Stimulated activated CD4-positive, alpha-beta T cell treated with anti-CD3 and anti-CD28 coated beads, TNF-alpha, amount 100 ng/mL, for 24 hours (primary cell): ENCODE data around the gene SNRNP35.
"Not testable (repeated sequence)": the region's sequence is repeated elsewhere in the genome, so short reads cannot be mapped to it uniquely, and the experiment has no call there.

Experiments
- DNase-seq, 3 experiments: peaks; one replicate each; pipeline ENCODE4 v3.0.0-alpha.2; 2020; ENCODE audit warnings: low read depth in 3 of 3

Gene SNRNP35

GRCh38 chr12:123489580-123489979, 31.6 kb downstream of the SNRNP35 start:
- DNase-seq: no peak

- no peak for DNase-seq
Measured at GRCh38 chr12:123490089-123490488, 32.1 kb downstream of the SNRNP35 start.

DNA sequence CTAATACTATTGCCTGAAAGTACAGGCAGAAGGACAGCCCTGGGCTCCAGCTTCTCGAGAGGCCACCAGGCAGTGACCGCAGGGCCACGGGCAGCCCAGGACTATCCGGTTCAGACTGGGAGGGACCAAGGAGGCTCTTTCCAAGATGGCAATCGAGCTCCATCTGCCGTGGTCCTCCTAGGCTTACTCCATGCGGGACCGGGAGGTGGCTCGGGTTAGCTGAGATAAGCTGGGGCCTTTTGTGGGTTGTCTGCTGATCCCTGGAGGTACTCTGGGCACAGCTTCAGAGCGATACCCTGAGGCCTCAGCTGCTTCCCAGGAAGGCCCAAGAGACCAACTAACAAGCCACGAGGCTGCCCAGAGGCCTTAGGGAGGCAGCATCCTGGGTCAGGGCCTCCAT, 33.1 kb downstream of the SNRNP35 start:
- no peak for DNase-seq

DNA sequence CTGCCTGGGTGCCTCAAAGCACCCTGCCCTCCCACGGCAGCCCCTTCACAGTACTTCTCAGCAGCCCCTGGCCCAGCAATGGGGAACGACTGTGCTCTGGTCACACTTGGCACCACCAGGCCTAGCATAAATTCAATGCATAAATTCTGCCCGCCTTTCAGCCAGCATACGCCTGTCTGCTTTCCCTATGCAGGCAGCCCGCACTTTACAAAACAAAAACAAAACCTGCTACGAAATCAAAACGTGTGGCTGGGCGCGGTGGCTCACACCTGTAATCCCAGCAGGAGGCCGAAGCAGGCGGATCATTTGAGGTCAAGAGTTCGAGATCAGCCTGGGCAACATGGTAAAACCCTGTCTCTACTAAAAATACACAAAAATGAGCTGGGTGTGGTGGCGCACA, 33.5 kb downstream of the SNRNP35 start:
- DNase-seq: no peak

DNA sequence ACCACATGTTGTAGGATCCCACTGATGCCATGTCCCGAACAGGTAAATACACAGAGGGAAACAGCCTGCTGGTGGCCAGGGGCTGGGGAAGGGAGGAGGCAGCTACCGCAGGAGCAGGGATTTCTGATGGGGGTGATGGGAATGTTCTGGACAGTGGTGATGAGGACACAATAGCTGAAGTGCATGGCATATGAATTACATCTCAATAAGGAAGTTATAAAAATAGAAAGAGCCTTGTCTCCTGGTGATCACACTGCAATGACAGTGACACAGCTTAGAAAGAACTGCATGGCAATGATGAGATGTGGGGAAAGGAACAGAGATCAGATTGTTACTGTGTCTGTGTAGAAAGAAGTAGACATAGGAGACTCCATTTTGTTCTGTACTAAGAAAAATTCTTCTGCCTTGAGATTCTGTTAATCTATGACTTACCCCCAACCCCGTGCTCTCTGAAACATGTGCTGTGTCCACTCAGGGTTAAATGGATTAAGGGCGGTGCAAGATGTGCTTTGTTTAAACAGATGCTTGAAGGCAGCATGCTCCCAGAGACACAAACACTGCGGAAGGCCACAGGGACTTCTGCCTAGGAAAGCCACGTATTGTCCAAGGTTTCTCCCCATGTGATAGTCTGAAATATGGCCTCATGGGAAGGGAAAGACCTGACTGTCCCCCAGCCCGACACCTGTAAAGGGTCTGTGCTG, 34.5 kb downstream of the SNRNP35 start:
- DNase-seq: not testable (repeated sequence)

DNA sequence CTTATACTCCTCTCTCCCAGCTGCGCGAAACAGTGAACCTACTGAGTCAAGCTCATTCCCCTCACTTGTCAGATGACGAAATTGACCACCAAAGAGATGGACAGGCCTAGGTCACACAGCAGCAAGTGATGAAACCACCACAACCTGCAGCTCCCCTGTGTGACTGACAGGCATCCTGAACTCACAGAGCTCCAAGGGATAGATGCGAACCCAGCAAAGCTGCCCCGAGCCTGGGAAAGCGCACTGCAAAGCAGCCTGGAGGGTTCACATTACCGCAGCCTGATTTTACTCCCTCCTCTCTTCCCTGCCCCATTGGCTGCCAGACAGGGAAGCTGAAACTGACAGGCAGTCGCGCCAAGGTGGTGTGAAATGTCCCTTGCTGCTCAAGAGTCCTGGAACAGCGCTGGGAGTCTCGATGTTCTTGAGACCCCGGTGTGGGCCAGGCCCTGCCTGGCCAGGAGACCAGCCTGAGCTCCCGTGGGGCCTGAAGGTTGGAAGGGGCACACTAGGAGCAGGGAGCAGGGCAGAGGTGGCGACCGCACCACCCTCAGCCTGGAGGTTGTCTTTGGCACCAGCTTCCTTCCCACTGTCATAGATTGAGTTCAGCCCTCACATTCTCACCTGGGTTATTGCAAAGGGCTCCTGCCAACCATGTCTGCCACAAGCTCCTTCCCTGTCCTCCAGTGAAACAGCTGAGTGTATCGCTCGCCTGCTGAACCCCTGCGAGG, 36.3 kb downstream of the SNRNP35 start:
- DNase-seq: no peak

GRCh38 chr12:123497065-123497464, 39.1 kb downstream of the SNRNP35 start:
- DNase-seq: no peak

DNA sequence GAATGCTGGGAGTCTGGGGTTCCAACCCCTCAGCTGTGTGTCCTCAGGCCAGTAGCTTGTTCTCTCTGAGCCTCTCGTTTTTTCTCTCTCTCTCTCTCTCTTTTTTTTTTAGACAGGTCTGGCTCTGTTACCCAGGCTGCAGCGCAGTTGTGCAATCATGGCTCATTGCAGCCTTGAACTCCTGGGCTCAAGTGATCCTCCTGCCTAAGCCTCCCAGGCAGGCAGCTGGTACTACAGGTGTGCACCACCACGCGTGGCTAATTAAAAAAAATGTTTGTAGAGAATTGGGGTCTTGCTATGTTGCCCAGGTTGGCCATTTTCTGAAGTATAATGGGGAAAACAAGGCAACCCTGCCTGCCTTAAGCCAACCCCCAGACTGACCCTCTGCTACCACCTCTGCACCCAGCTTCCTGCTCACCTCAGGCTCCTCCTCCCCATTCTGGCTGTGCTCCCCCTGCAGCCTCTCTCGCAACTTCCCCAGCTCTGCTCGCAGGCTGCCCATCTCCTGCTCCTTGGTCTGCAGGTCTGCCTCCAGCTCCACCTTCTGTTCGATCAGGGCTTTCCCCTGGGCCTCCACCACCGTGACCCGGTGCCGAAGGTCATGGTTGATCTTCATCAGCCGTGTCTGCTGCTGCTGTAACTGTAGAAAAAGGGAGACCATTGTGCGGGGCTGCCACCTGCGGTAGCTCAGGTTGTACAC, 40.3 kb downstream of the SNRNP35 start:
- DNase-seq: no peak

GRCh38 chr12:123499332-123499731, 41.4 kb downstream of the SNRNP35 start:
- DNase-seq: no peak

DNA sequence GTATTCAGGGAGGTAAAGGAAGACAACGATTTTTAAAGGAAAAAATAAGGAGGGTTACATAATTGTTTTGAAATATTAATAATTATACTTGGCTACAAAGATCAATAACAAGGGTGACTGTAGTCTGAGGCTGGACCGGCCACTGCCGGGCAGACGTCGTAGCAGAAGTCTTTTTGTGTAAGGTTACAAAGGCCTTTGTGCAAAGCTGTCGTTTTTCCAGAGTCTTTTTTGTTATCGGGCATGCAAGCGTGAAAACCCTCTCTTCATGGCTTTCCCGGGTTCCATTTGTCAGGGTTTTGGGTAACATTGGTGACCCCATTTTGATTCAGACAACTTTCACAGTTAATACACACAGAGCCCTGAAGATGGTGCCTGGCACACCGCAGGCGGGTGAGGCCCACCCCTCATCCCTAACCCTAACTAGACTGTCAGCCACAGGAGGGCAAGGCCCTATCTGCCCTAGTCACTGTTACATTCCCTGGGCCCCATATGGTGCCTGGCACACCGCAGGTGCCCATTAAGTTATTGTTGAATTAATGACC, 44.3 kb downstream of the SNRNP35 start:
- no peak for DNase-seq

DNA sequence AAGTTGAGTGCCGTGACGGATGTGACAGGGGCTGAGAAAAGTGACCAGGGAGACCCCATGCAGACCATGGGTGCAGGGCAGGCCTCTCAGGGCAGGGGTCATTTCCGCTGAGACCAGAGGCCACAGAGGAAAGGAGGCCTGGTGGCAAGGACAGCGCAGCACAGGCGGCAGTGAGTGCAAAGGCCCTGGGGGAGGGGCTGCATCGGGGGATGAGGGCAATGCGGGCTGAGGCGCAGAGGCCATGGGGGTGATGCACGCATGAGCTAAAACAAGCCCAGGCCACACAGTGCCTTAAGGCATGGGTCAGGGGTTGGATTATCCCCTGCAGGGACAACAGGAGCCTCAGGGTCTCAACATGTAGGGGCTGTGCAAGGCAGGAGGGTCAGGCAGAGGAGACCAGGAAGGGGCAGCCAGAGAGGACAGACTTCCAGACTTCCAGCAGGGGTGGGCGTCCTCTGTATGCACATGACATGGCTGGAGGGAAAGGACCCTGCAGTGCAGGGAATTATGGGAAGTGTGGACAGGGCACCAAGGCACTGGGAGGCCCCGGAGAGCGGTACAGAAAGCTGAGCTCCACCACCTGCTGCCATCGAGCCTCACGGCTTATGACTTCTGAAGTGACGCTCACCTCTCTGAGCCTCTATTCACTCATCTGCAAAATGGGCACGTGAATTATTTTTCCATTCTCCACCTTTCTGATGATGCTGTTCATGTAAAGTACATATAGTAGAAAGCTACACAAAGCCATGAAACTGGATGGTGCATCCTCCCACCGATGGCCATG, 48.3 kb downstream of the SNRNP35 start:
- DNase-seq: no peak

- no peak for DNase-seq
Measured at GRCh38 chr12:123506843-123507236, 48.9 kb downstream of the SNRNP35 start.

DNA sequence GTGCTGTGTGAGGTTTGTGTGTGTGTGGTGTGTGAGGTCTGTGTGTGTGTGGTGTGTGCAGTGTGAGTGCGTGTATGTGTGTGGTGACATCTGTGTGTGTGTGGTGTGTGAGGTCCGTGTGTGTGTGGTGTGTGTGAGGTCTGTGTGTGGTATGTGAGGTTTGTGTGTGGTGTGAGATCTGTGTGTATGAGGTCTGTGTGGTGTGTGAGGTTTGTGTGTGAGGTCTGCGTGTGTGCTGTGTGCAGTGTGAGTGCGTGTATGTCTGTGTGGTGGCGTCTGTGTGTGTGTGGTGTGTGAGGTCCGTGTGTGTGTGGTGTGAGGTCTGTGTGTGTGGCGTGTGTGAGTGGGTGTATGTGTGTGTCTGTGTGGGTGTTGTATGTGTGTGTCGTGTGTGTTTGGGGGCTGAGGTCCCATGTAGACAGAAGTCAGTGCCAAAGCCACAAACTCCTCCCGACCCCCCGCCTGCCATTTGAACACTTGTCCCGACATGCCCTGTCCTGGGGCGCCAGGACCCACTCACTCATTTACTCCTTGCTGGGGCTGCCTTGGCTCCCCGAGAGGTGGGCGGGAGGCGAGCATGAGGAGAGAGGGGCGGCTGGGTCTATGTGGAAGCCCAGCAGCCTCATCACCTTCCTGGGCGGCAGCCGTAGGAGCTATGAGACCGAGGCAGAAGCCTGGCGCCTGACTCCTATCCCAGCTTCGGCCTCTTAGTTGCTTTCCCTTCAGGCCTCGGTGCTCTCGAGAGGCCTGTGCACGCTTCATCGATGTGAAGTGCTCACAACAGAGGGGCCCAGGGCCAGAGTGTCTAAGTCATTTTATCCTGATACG, 55.1 kb downstream of the SNRNP35 start:
- DNase-seq: no peak

- DNase-seq: no peak
Measured at GRCh38 chr12:123513805-123514204, 55.9 kb downstream of the SNRNP35 start.

- not testable (repeated sequence) for DNase-seq
Measured at GRCh38 chr12:123514582-123515221, 56.8 kb downstream of the SNRNP35 start.

GRCh38 chr12:123516216-123516780, 58.4 kb downstream of the SNRNP35 start:
- DNase-seq: no peak
